ENCODE measurements around the gene ZCCHC2. TPM values are rescaled to one million over a fixed set of nuclear protein-coding genes. Genes with fewer than 3 reads are reported as not detected.
A peak's percentile ranks its signal among the peaks of the same experiment; 100 is the strongest.

ZCCHC2 gene
- total and polyA plus RNA-seq, 2 of the 8 experiments (the other 6 are each of a cell fraction or from before 2014, with no cell fraction given): 13.5 to 18.6 TPM

DNA sequence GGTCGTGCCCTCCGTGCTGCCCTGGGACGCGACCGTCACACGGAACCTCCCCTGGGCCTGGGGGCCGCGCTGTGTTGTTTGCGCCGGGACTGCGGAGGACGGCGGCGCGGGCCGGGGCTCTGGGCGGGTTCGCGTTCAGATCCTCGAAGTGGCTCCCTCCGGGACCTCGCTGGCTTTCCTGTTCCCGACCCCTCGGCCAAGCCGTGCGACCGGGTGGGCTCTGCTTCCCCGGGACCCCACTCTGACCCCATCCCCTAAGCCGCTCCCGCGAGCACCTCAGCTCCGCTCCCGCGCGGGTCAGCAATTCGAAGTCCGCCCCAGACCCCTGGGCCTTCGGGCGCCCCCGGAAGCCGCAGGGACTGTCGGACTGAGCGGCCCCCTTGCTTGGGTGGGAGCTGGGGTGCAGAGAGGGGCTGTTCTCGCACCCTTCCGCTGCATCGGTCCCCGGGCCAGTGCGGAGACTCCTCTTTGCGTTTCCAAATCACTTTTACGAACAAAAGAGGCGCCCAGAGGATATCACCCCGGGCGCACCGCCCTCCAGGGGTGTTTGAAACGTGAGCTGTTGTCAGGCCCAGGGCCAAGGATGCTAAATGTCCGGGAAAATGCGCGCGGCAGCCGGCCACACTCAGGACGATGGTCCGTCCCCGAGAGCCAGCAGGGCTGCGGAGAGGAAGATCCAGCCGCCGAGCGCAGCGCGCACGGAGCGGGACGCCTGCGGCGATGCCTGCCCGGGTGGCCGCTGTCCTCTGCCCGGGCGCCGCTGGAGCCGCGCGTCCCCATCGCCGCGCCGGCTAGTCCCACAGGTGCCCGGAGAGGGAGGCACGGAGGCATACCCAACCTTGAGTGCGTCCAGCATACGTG is 73.5 kb downstream of the ZCCHC2 start (continued):
- 0 out of 2 replicates have a peak, but pooled peaks have one; percentile 22 for TF ChIP-seq TAF1 (IDR thresholded peaks at IDR 0.05; ENCODE audit: low read depth, low read length)
- no peak for TF ChIP-seq BRCA1 (IDR thresholded peaks at IDR 0.05; ENCODE audit: low read depth, low read length)
